Activated CD4-positive, alpha-beta T cell treated with anti-CD3 and anti-CD28 coated beads for 36 hours (primary cell): ENCODE measurements around the gene NRIP1. TPM values are rescaled to one million over a fixed set of nuclear protein-coding genes. Genes with fewer than 3 reads are reported as not detected.

ENCODE experiments used
- ATAC-seq: fragments of 200-7000 bp; cut with Tn5 transposase; one replicate; pipeline ENCODE4 v1.10.0; 2021; ENCODE audit warnings: mild to moderate bottlenecking, moderate library complexity
- CTCF ChIA-PET: fragments of 350-600 bp; sonication (Branson Sonifier 250); formaldehyde crosslinking; loops from one replicate; lab custom pipeline; 2021; ENCODE audit warnings: antibody characterized with exemption; lab: Charles Lee
- POLR2A ChIA-PET: fragments of 350-600 bp; sonication (Branson Sonifier 250); formaldehyde crosslinking; loops from one replicate; lab custom pipeline; 2021; ENCODE audit warnings: antibody characterized with exemption, inconsistent platforms; lab: Charles Lee
- DNase-seq: peaks from one replicate; pipeline ENCODE4 v3.0.0-alpha.2; 2020
- H3K27ac Mint-ChIP-seq: one replicate; pipeline ENCODE4 v1.8.0; 2021; ENCODE audit warnings: mixed read lengths
- H3K27me3 Mint-ChIP-seq: one replicate; pipeline ENCODE4 v1.8.0; 2021; ENCODE audit warnings: mixed read lengths
- H3K36me3 Mint-ChIP-seq: one replicate; pipeline ENCODE4 v1.8.0; 2021; ENCODE audit warnings: low read depth, mixed read lengths
- H3K4me1 Mint-ChIP-seq: one replicate; pipeline ENCODE4 v1.8.0; 2021; ENCODE audit warnings: mixed read lengths
- H3K4me3 Mint-ChIP-seq: one replicate; pipeline ENCODE4 v1.8.0; 2021; ENCODE audit warnings: mild to moderate bottlenecking, moderate library complexity, mixed read lengths
- H3K9me3 Mint-ChIP-seq: one replicate; pipeline ENCODE4 v1.8.0; 2021; ENCODE audit warnings: low read depth, mixed read lengths
- intact Hi-C, 2 experiments: fragments of 100-400 bp; cut with DNase I in 1 of 2; cut with micrococcal nuclease in 1 of 2; formaldehyde crosslinking; loops; one replicate each; pipeline versions ENCODE4 v1.14.2 to v1.15.1; 2022 to 2024; cut with DNase I, micrococcal nuclease
- total RNA-seq, 2 experiments: library from RNA; stranded (reverse); gene quantifications; one replicate each; pipeline ENCODE4 v1.2.3, GENCODE V29; 2021

NRIP1 gene
- total RNA-seq, 2 experiments from 2014 or later = 7.3 to 7.7 TPM

GRCh38 chr21:15065392-15066122, 757 bp upstream of the NRIP1 start:
- no peaks in the 10 kb centered on the region for H3K36me3 Mint-ChIP-seq
- ATAC-seq = peak; percentile 40
- no peaks in the 10 kb centered on the region for H3K9me3 Mint-ChIP-seq
- H3K27me3 Mint-ChIP-seq = peaks cover 6% of the 10 kb centered on the region
- ChIA-PET POLR2A (interaction anchor here (1.0 to 2.5 kb wide), 2 partner anchors 10 to 14 kb away, joined by 7 to 8 read pairs; no protein-coding TSS in a partner anchor), CTCF (no interaction called here)
- intact Hi-C loops = loop anchor here (1.0 to 5.0 kb wide), 7 partner anchors 157 to 683 kb away; partner anchors contain the start of gene HSPA13 (in 1 of the 2)
- H3K4me3 Mint-ChIP-seq = peak overlapping the region; percentile 87
- DNase-seq = peak; percentile 82
- peak overlapping the region; percentile 93 for H3K27ac Mint-ChIP-seq
- peaks cover 36% of the 10 kb centered on the region for H3K4me1 Mint-ChIP-seq

- H3K36me3 Mint-ChIP-seq = no peaks in the 10 kb centered on the region
- CTCF ChIA-PET = no interaction called here
- POLR2A ChIA-PET = interaction anchor here (2.5 kb wide), 1 partner anchor 12 kb away, joined by 8 read pairs; no protein-coding TSS in a partner anchor
- peak overlapping the region; percentile 72 for H3K4me3 Mint-ChIP-seq
- H3K27me3 Mint-ChIP-seq = peaks cover 6% of the 10 kb centered on the region
- intact Hi-C loops = loop anchor here (1.0 to 5.0 kb wide), 10 partner anchors 8 to 763 kb away; partner anchors contain the start of gene HSPA13 (in 2 of the 2)
- peak overlapping the region; percentile 94 for H3K27ac Mint-ChIP-seq
- H3K4me1 Mint-ChIP-seq = peaks cover 50% of the 10 kb centered on the region
- DNase-seq (peak; percentile 32), ATAC-seq (no peak)
- no peaks in the 10 kb centered on the region for H3K9me3 Mint-ChIP-seq
Measured at GRCh38 chr21:15063814-15064575, 805 bp downstream of the NRIP1 start.

- Mint-ChIP-seq H3K27me3 (peaks cover 6% of the 10 kb centered on the region), H3K9me3 (no peaks in the 10 kb centered on the region), H3K36me3 (no peaks in the 10 kb centered on the region), H3K4me3 (peak overlapping the region; percentile 72), H3K4me1 (peaks cover 57% of the 10 kb centered on the region), H3K27ac (peak overlapping the region; percentile 94)
- POLR2A ChIA-PET = no interaction called here
- ATAC-seq (peak; percentile 7), DNase-seq (peak; percentile 56)
- intact Hi-C loops = loop anchor here (2.0 to 5.0 kb wide), 5 partner anchors 159 to 764 kb away; no protein-coding TSS in a partner anchor
- CTCF ChIA-PET = interaction anchor here (0.6 kb wide), 1 partner anchor 423 kb away, joined by 3 read pairs; no protein-coding TSS in a partner anchor
Measured at GRCh38 chr21:15063081-15063813, 1.6 kb downstream of the NRIP1 start.

- H3K27ac Mint-ChIP-seq = peak overlapping the region; percentile 94
- intact Hi-C loops = loop anchor here (2.0 to 5.0 kb wide), 5 partner anchors 160 to 765 kb away; no protein-coding TSS in a partner anchor
- POLR2A ChIA-PET = no interaction called here
- CTCF ChIA-PET = interaction anchor here (0.6 to 1.5 kb wide), 2 partner anchors 9 to 423 kb away, joined by 3 to 4 read pairs; no protein-coding TSS in a partner anchor
- H3K9me3 Mint-ChIP-seq = no peaks in the 10 kb centered on the region
- no peaks in the 10 kb centered on the region for H3K36me3 Mint-ChIP-seq
- peaks cover 62% of the 10 kb centered on the region for H3K4me1 Mint-ChIP-seq
- peaks cover 6% of the 10 kb centered on the region for H3K27me3 Mint-ChIP-seq
- H3K4me3 Mint-ChIP-seq = peak overlapping the region; percentile 72
- ATAC-seq = no peak
- no peak for DNase-seq
Measured at GRCh38 chr21:15062606-15062965, 2.2 kb downstream of the NRIP1 start.

- no peak for ATAC-seq
- CTCF ChIA-PET = interaction anchor here (0.6 to 1.5 kb wide), 2 partner anchors 9 to 424 kb away, joined by 3 to 4 read pairs; no protein-coding TSS in a partner anchor
- POLR2A ChIA-PET = no interaction called here
- Mint-ChIP-seq H3K36me3 (no peaks in the 10 kb centered on the region), H3K27me3 (no peaks in the 10 kb centered on the region), H3K4me3 (peak overlapping the region; percentile 72), H3K4me1 (peaks cover 66% of the 10 kb centered on the region), H3K27ac (peak overlapping the region; percentile 94), H3K9me3 (no peaks in the 10 kb centered on the region)
- no peak for DNase-seq
- intact Hi-C loops = loop anchor here (2.0 to 5.0 kb wide), 5 partner anchors 160 to 765 kb away; no protein-coding TSS in a partner anchor
Measured at GRCh38 chr21:15061747-15062605, 2.8 kb downstream of the NRIP1 start.

- peak overlapping the region; percentile 94 for H3K27ac Mint-ChIP-seq
- peak overlapping the region; percentile 72 for H3K4me3 Mint-ChIP-seq
- H3K36me3 Mint-ChIP-seq = no peaks in the 10 kb centered on the region
- intact Hi-C loops = loop anchor here (5.0 kb wide), 4 partner anchors 161 to 766 kb away; no protein-coding TSS in a partner anchor
- ChIA-PET POLR2A (no interaction called here), CTCF (interaction anchor here (1.5 kb wide), 1 partner anchor 8 kb away, joined by 4 read pairs; no protein-coding TSS in a partner anchor)
- no peaks in the 10 kb centered on the region for H3K9me3 Mint-ChIP-seq
- no peak for ATAC-seq
- no peak for DNase-seq
- no peaks in the 10 kb centered on the region for H3K27me3 Mint-ChIP-seq
- H3K4me1 Mint-ChIP-seq = peaks cover 72% of the 10 kb centered on the region
Measured at GRCh38 chr21:15061279-15061678, 3.5 kb downstream of the NRIP1 start.

- Mint-ChIP-seq H3K4me3 (peak overlapping the region; percentile 72), H3K27ac (peak overlapping the region; percentile 37), H3K36me3 (no peaks in the 10 kb centered on the region), H3K4me1 (peaks cover 71% of the 10 kb centered on the region), H3K9me3 (no peaks in the 10 kb centered on the region), H3K27me3 (no peaks in the 10 kb centered on the region)
- ChIA-PET POLR2A (no interaction called here), CTCF (no interaction called here)
- ATAC-seq = no peak
- intact Hi-C loops = loop anchor here (5.0 kb wide), 4 partner anchors 162 to 767 kb away; no protein-coding TSS in a partner anchor
- no peak for DNase-seq
Measured at GRCh38 chr21:15060543-15061175, 4.1 kb downstream of the NRIP1 start.

GRCh38 chr21:15059397-15059796, 5.4 kb downstream of the NRIP1 start:
- POLR2A ChIA-PET = interaction anchor here (0.7 kb wide), 1 partner anchor 921 kb away, joined by 5 read pairs; no protein-coding TSS in a partner anchor
- no peaks in the 10 kb centered on the region for H3K27me3 Mint-ChIP-seq
- DNase-seq = no peak
- no peaks in the 10 kb centered on the region for H3K36me3 Mint-ChIP-seq
- no peak overlapping the region for H3K4me3 Mint-ChIP-seq
- CTCF ChIA-PET = interaction anchor here (0.9 to 1.2 kb wide), 2 partner anchors 9 to 77 kb away, joined by 3 to 4 read pairs; no protein-coding TSS in a partner anchor
- H3K27ac Mint-ChIP-seq = no peak overlapping the region
- ATAC-seq = no peak
- H3K4me1 Mint-ChIP-seq = peaks cover 80% of the 10 kb centered on the region
- intact Hi-C loops = no loop called here
- H3K9me3 Mint-ChIP-seq = no peaks in the 10 kb centered on the region

GRCh38 chr21:15058854-15059263, 5.9 kb downstream of the NRIP1 start:
- ATAC-seq = peak; percentile 20
- CTCF ChIA-PET = interaction anchor here (0.7 to 1.2 kb wide), 2 partner anchors 9 to 10 kb away, joined by 3 to 4 read pairs; no protein-coding TSS in a partner anchor
- intact Hi-C loops = no loop called here
- no peaks in the 10 kb centered on the region for H3K27me3 Mint-ChIP-seq
- no peak for DNase-seq
- H3K4me1 Mint-ChIP-seq = peaks cover 85% of the 10 kb centered on the region
- H3K9me3 Mint-ChIP-seq = no peaks in the 10 kb centered on the region
- peak overlapping the region; percentile 61 for H3K27ac Mint-ChIP-seq
- peak overlapping the region; percentile 48 for H3K4me3 Mint-ChIP-seq
- H3K36me3 Mint-ChIP-seq = no peaks in the 10 kb centered on the region
- POLR2A ChIA-PET = no interaction called here
